Measurements from ENCODE around the gene CHRNA1.

DNA sequence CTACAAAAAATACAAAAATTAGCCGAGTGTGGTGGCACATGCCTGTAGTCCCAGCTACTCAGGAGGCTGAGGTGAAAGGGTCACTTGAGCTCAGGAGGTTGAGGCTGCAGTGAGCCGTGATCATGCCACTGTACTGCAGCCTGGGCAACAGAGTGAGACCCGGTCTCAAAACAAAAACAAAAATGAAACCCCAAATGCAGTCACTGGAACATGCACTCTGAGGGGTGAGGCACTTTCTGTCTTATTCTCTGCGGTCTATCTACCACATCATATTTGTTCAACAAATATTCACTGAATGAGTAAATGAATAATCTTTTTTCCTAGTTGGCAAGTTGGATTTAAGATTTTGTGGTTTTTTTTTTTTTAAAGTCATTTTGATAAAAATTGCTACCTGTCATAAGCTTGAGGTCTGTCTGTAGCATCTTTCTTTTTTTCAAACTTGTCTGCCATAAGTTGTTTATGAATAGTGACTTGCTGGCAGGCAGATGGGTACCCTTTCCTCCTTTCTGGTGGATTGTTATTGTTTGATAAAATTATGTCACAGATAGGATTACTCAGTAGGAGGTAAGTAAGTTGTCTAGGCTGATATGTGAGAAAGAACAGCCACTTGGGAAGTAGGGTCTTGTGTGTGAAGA is 11.8 kb downstream of the CHRNA1 start:
- TF ChIP-seq, protein P1, sequence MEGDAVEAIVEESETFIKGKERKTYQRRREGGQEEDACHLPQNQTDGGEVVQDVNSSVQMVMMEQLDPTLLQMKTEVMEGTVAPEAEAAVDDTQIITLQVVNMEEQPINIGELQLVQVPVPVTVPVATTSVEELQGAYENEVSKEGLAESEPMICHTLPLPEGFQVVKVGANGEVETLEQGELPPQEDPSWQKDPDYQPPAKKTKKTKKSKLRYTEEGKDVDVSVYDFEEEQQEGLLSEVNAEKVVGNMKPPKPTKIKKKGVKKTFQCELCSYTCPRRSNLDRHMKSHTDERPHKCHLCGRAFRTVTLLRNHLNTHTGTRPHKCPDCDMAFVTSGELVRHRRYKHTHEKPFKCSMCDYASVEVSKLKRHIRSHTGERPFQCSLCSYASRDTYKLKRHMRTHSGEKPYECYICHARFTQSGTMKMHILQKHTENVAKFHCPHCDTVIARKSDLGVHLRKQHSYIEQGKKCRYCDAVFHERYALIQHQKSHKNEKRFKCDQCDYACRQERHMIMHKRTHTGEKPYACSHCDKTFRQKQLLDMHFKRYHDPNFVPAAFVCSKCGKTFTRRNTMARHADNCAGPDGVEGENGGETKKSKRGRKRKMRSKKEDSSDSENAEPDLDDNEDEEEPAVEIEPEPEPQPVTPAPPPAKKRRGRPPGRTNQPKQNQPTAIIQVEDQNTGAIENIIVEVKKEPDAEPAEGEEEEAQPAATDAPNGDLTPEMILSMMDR (IDR thresholded peaks at IDR 0.05): no peak
- TF ChIP-seq POLR2A (IDR thresholded peaks at IDR 0.05): no peak
